RWPE2 (cell line): ENCODE measurements around the gene GOLGA7B.

Experiments used
- ATAC-seq: fragments of 200-7000 bp; cut with Tn5 transposase; 3 replicates; pipeline ENCODE4 v1.9.1; 2021; ENCODE audit warnings: low read depth
- DNase-seq: peaks from one replicate; pipeline ENCODE4 v3.0.0-alpha.2; 2020; ENCODE audit warnings: low spot score
- H3K27ac ChIP-seq: fragments of 450-650 bp; 2 replicates; pipeline ENCODE4 v1.5.1; 2017; ENCODE audit warnings: mild to moderate bottlenecking; ENCODE audit not compliant: poor library complexity, severe bottlenecking
- H3K27me3 ChIP-seq: fragments of 250-450 bp; sonication (Bioruptor Pico); 2 replicates; pipeline ENCODE4 v1.5.1; 2021; ENCODE audit warnings: mild to moderate bottlenecking, moderate library complexity; ENCODE audit not compliant: insufficient read depth, poor library complexity, severe bottlenecking
- H3K36me3 ChIP-seq: fragments of 250-450 bp; sonication (Bioruptor Pico); 2 replicates; pipeline ENCODE4 v1.5.1; 2020; ENCODE audit warnings: low read depth, mild to moderate bottlenecking, moderate library complexity
- H3K4me1 ChIP-seq: fragments of 250-450 bp; sonication (Bioruptor Pico); 2 replicates; pipeline ENCODE4 v1.5.1; 2021; ENCODE audit warnings: mild to moderate bottlenecking, moderate library complexity; ENCODE audit not compliant: insufficient read depth, poor library complexity, severe bottlenecking
- H3K4me3 ChIP-seq: fragments of 250-450 bp; sonication (Bioruptor Pico); 2 replicates; pipeline ENCODE4 v1.5.1; 2021; ENCODE audit warnings: mild to moderate bottlenecking, moderate library complexity; ENCODE audit not compliant: severe bottlenecking
- H3K9me3 ChIP-seq: fragments of 250-450 bp; sonication (Bioruptor Pico); 2 replicates; pipeline ENCODE4 v1.5.1; 2021; ENCODE audit warnings: mild to moderate bottlenecking, moderate library complexity; ENCODE audit not compliant: severe bottlenecking
- TF ChIP-seq, protein P1 (sequence below): fragments of 450-650 bp; IDR thresholded peaks from one replicate; pipeline ENCODE4 v1.5.1; 2017; ENCODE audit warnings: mild to moderate bottlenecking, moderate library complexity; ENCODE audit not compliant: poor library complexity, severe bottlenecking

The GOLGA7B gene

DNA sequence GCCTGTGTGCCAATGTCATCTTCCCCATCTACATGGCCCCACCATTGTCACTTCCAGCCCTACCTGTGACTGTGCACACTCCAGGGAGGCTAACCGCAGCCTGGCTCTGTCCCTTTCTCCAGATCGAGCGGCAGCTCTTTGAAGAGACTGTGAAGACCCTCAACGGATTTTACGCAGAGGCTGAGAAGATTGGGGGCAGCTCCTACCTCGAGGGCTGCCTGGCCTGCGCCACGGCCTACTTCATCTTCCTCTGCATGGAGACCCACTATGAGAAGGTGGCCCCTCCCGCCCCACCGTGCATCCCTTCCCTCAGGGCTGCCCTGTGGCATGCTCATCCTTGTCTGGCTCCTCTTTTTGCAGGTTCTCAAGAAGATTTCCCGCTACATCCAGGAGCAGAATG lies 14.2 kb downstream of the GOLGA7B start:
- no peak overlapping the region for H3K4me3 ChIP-seq
- no peaks in the 10 kb centered on the region for H3K27me3 ChIP-seq
- DNase-seq = no peak
- no peaks in the 10 kb centered on the region for H3K4me1 ChIP-seq
- TF ChIP-seq, protein P1, sequence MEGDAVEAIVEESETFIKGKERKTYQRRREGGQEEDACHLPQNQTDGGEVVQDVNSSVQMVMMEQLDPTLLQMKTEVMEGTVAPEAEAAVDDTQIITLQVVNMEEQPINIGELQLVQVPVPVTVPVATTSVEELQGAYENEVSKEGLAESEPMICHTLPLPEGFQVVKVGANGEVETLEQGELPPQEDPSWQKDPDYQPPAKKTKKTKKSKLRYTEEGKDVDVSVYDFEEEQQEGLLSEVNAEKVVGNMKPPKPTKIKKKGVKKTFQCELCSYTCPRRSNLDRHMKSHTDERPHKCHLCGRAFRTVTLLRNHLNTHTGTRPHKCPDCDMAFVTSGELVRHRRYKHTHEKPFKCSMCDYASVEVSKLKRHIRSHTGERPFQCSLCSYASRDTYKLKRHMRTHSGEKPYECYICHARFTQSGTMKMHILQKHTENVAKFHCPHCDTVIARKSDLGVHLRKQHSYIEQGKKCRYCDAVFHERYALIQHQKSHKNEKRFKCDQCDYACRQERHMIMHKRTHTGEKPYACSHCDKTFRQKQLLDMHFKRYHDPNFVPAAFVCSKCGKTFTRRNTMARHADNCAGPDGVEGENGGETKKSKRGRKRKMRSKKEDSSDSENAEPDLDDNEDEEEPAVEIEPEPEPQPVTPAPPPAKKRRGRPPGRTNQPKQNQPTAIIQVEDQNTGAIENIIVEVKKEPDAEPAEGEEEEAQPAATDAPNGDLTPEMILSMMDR = no peak
- no peaks in the 10 kb centered on the region for H3K36me3 ChIP-seq
- no peak for ATAC-seq
- H3K27ac ChIP-seq = no peak overlapping the region
- H3K9me3 ChIP-seq = no peaks in the 10 kb centered on the region

DNA sequence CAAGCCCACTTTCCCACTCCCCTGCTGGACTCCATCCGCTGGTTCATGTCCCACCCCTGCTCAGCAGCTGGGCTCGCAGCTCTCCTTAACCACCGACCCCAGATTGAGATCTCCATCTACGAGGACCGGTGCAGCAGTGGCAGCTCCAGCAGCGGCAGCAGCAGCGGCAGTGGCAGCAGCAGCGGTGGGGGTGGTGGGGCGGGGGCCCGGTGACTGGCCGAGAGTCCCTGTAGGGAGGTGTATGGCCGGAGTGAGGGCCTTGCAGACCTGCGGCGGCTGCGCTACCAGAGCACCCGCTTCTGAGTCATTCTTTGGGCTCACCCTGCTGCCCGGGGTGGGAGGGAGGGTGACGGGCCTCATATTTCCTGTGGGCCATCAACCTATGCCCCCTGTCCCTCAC lies 15.8 kb downstream of the GOLGA7B start:
- Histone ChIP-seq H3K4me1 (no peaks in the 10 kb centered on the region), H3K27me3 (no peaks in the 10 kb centered on the region), H3K9me3 (no peaks in the 10 kb centered on the region), H3K27ac (no peak overlapping the region), H3K4me3 (no peak overlapping the region), H3K36me3 (no peaks in the 10 kb centered on the region)
- TF ChIP-seq, protein P1 = no peak
- DNase-seq (no peak), ATAC-seq (no peak)

DNA sequence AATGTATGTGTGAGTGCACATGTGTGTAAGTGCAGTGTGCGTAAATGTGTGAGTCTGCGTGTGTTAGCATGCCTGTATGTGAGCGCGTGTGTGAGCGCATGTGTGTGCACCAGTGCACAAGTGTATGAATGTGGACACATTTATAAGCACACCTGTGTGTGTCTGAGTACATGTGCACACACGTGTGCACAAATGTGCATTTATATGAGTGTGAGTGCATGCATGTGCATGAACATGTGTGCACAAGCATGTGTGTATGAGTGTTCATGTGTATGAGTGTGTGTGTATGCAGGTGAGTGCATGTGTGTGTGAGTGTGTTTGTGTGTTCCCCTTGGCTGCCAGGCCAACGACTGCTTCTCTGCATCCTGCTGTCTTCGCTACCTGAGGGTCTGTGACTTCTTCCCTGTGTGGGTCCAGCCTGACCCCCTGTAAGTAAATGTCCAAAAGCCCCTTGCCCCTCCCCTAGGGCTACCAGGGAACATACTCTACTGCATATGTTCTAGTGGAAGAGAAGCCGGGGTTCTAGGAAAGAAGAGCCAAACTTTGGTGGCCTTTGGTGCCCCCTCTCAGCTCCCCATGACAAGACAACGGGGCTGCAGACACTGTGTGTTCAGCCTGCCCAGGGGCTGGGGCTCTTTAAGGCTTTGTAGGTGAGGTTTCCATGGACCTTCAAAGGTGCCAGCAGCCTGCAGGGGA lies 17.0 kb downstream of the GOLGA7B start:
- no peaks in the 10 kb centered on the region for H3K9me3 ChIP-seq
- H3K4me3 ChIP-seq = no peak overlapping the region
- ATAC-seq = no peak
- no peaks in the 10 kb centered on the region for H3K27me3 ChIP-seq
- no peak overlapping the region for H3K27ac ChIP-seq
- no peaks in the 10 kb centered on the region for H3K36me3 ChIP-seq
- no peaks in the 10 kb centered on the region for H3K4me1 ChIP-seq
- TF ChIP-seq, protein P1 = no peak
- DNase-seq = no peak

DNA sequence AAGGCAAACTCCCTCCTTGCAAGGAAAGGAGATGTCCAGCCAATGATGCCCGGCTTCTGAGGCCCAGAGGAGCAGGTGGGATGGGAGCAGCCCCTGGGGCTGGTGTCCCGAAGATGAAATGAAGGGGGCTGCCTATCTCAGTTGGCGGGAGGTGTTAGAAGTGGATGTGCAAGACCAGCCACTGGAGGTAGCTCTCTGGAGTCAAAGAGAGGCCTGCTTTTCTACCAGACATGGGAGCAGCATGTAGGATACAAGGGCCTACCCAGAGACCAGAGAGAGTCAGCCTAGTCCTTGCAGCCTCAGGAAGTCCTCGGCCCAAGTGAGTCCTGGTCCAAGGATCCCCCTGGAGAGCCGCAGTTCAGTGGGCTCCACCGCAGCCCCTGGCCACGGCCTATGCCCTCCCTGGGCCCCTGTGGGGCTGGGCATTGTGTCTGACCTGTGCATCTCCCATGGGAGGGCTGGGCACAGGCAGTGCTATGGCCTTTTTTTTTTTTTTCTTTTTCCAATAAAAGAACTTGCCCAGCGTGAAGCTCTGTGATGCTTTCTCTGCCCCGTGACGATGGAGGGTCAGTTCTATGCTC lies 17.7 kb downstream of the GOLGA7B start:
- DNase-seq = no peak
- Histone ChIP-seq H3K4me3 (no peak overlapping the region), H3K27ac (no peak overlapping the region), H3K4me1 (no peaks in the 10 kb centered on the region), H3K9me3 (no peaks in the 10 kb centered on the region), H3K27me3 (no peaks in the 10 kb centered on the region), H3K36me3 (no peaks in the 10 kb centered on the region)
- TF ChIP-seq, protein P1 = no peak
- ATAC-seq = no peak

DNA sequence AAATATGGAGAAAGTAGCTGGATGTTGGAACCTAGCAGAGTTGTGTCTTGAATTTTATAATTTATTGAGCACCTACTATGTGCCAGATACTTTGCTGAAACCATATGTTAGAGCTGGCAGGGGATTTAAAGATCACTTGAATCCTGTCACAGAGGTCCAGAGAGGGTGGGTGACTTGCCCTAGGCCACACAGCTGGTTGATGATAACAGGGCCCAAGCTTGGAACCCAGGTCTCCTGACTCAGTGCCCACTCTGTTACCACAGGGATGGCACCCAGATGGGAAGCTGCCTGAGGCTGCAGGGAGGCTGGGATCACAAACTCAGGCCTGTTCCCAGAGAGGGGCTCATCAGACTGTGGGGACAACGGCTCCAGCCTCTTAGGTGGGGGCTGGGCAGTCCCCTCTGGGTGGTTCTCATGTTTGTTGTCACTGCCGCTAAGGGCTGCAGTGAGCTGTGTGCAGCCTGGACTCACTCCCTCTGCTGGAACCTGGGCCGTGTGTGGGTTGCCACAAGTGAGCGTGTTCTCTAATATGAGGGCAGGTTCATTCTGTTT lies 18.6 kb downstream of the GOLGA7B start:
- H3K9me3 ChIP-seq = no peaks in the 10 kb centered on the region
- TF ChIP-seq, protein P1 = no peak

More for the DNA sequence above, 18.6 kb downstream of the GOLGA7B start:
- H3K4me1 ChIP-seq = no peaks in the 10 kb centered on the region
- H3K4me3 ChIP-seq = no peak overlapping the region
- no peaks in the 10 kb centered on the region for H3K27me3 ChIP-seq
- no peak overlapping the region for H3K27ac ChIP-seq
- no peak for DNase-seq
- ATAC-seq = no peak
- H3K36me3 ChIP-seq = no peaks in the 10 kb centered on the region
